LNCAP (cell line): Measurements from ENCODE around the gene SORCS2.

Source experiments
- TF ChIP-seq, protein P1 (sequence below): fragments of 450-650 bp; IDR thresholded peaks from 2 replicates; pipeline ENCODE4 v1.5.1; 2017; ENCODE audit warnings: mild to moderate bottlenecking

SORCS2 gene

DNA sequence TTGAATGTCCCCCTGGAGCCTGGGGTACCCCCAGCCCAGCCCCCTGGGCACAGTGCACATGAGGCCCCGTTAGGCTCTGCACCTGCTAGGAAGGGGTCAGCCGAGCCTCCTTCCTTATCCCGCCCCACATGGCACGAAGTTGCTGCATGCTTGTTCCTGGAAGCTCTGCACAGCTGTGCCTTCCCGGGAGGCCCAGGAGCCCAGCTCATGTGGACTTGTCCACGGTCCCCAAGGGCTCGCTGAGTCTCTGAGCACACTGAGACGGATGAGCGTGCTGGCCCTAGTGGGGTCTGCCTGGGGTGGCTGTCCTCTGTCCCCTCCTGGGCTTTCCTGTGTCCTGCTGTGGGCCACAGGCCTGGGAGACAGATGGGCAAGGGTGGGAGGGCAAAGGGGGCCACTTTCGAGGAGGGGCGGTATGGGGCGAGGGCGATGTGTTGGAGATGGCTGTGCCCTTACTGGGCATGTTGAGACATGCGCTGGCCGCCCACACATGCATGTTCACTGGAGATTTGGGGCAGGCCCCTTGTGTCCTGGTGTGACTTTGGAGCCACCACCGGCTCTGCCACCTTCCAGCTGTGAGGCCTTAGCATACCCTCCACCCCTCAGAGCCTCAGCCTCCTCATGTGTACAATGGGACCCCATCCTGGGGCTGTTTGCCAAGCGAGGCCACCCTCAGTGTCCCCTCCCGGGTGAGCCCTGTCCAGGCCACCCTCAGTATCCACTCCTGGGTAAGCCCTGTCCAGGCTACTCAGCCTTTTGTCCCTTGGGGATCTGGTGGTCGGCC lies 509.7 kb downstream of the SORCS2 start:
- TF ChIP-seq, protein P1, sequence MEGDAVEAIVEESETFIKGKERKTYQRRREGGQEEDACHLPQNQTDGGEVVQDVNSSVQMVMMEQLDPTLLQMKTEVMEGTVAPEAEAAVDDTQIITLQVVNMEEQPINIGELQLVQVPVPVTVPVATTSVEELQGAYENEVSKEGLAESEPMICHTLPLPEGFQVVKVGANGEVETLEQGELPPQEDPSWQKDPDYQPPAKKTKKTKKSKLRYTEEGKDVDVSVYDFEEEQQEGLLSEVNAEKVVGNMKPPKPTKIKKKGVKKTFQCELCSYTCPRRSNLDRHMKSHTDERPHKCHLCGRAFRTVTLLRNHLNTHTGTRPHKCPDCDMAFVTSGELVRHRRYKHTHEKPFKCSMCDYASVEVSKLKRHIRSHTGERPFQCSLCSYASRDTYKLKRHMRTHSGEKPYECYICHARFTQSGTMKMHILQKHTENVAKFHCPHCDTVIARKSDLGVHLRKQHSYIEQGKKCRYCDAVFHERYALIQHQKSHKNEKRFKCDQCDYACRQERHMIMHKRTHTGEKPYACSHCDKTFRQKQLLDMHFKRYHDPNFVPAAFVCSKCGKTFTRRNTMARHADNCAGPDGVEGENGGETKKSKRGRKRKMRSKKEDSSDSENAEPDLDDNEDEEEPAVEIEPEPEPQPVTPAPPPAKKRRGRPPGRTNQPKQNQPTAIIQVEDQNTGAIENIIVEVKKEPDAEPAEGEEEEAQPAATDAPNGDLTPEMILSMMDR: no peak

DNA sequence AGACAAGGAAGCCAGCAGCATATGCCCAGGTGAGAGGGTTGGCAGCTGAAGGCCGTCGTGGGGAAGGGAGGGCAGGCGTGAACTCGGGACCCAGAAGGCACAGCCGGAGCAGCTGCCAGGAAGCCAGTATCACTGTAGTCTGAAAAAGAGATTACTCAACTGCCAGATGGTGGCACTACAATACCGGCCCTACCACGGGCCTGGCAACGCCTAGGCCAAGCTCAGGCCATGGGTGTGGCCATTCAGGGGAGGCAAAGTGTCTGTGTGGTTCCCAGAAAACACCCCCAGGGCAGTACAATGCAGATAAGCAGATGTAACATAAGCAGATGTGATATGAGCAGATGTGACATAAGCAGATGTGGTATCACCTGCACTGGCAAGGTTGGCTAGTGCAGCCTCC lies 511.4 kb downstream of the SORCS2 start:
- TF ChIP-seq, protein P1: no peak

DNA sequence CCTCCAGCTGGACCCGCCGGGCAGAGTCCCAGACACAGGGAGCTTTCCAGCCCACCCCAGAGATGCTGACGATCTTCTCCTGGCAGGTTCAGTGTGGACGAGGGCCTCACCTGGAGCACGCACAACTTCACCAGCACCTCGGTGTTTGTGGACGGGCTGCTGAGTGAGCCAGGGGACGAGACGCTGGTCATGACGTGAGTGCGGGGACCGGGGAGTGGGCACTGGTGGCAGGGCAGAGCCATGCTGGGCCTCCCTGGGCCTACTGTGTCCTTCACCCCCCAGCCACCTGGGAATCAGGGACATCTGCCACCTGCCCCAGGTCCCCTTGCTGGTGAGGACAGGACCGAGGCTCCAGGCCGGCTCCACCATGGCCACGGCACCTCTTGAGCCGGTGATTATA lies 511.8 kb downstream of the SORCS2 start:
- TF ChIP-seq, protein P1: no peak

DNA sequence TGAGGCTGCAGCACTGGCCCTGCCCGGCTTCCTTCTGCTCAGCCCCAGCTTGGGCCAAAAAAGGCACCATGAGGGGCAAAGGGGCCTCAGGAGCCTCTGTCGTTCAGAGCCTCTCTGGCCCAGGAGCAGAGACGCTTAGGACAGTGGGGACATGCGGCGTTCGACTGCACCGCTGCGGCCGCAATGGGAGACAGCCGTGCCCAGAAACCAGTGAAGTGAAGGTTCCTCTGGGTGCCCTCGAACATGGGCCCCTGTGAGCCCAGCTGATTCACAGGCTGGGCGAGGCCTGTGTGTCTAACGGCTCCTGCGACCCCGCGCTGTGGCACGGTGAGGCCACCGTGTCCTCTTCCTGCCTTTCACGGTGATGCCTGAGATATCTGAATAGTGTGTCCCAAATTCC lies 512.3 kb downstream of the SORCS2 start:
- TF ChIP-seq, protein P1: no peak

DNA sequence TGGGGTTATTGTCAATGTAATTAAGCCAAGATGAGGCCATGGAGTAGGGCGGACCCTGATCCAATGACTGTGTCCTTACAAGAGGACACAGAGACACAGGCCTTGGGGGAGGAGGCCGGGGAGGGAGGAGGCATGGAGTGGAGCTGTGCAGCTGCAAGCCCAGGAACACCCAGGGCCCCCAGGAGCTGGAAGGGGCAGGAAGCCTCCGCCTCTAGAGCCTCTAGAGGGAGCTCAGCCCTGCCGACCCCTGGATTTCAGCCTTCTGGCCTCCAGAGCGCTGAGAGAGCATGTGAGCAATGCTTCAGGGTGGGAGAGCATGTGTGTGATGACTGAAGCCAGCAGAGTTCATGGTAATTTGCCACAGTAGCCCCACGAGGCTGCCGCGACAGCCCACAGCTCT lies 512.7 kb downstream of the SORCS2 start:
- TF ChIP-seq, protein P1: no peak

DNA sequence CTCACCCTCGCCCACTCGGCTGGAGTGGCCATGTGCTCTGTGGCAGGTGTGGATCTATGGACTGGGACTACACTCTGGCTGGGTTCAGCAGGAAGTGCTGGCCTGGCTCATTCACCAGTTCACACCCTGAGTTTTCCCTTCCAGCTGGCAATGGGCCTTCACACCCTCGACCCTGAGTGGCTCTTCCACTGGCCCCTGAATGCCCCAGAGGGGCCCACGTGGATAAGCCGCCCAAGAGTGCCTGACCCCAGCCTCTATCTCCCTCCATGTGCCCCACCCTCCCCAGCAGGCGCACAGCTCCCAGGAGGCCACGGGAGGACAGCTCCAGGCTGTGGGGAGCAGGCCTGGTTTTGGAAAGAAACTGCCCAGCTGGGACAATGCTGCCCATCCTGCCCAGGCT lies 513.3 kb downstream of the SORCS2 start:
- TF ChIP-seq, protein P1: no peak

DNA sequence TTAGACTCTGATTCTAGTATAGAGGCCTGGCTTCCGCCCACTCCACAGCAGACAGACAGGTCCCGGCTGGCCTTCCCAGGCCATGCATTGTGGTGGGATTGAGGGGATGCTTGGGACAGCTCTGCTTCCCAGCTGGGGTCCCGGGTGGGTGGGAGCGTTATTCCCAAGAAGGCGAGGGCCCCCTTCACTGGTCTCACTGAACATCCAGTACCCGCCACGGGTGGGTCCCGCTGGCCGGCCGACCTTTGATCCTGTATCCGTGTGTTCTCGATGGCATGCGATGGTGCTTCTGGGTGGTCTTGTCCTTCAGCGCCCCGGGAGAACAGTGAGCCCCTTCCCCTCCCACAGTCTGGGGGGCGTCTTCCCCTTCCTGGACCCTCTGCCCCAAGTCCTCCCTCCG lies 515.9 kb downstream of the SORCS2 start:
- TF ChIP-seq, protein P1: no peak

DNA sequence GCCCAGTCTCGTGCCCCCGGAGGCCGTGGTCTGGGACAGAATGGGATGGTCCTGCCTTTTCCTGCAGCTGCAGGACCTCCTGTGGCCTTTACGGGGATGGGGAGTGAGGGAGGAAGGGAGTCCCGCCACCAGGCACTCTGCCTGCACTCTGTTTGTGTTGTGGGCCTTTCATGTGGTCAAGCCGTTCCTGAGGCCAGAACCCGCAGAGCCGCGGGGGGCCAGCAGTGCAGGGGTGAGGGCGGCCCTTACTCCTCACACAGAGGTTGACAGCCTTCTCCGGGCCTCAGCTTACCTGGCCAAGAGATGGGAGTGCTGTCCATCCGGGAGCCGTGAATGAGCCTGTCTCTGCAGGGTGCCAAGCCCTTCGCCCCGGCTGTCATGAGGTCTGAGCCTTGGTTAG lies 516.6 kb downstream of the SORCS2 start:
- TF ChIP-seq, protein P1: no peak
